Gastrocnemius medialis (tissue), 4 donors: Measurements from ENCODE around the gene ZSWIM4. TPM values are rescaled to one million over a fixed set of nuclear protein-coding genes. Genes with fewer than 3 reads are reported as not detected.

Source experiments
- ATAC-seq, 2 donors: fragments of 150-250 bp; one replicate each; pipeline ENCODE4 v1.9.1; 2016
- DNase-seq, 2 donors: peaks; one replicate each; pipeline ENCODE4 v3.0.0-alpha.2; 2019
- H3K27ac ChIP-seq, 4 donors: fragments of 200-600 bp; sonication (generic); 1 replicate in 1 of 4; 2 replicates in 3 of 4; pipeline ENCODE4 v1.5.1; 2016 to 2018; ENCODE audit warnings: mild to moderate bottlenecking in 2 of 4, moderate library complexity in 1 of 4
- H3K27me3 ChIP-seq, 3 donors: fragments of 200-600 bp; sonication (generic) in 2 of 3; 1 replicate in 1 of 3; 2 replicates in 2 of 3; pipeline versions ENCODE4 v1.5.1 to v1.6.0; 2016 to 2019; ENCODE audit warnings: mild to moderate bottlenecking in 1 of 3, moderate library complexity in 1 of 3
- H3K36me3 ChIP-seq, 2 donors: fragments of 200-600 bp; sonication (generic) in 1 of 2; one replicate each; pipeline ENCODE4 v1.5.1; 2017 to 2018
- H3K4me1 ChIP-seq, 2 donors: fragments of 200-600 bp; sonication (generic) in 1 of 2; one replicate each; pipeline ENCODE4 v1.5.1; 2016 to 2017; ENCODE audit warnings: mild to moderate bottlenecking in 2 of 2
- H3K4me3 ChIP-seq, 4 donors: fragments of 200-600 bp; sonication (generic) in 3 of 4; 1 replicate in 1 of 4; 2 replicates in 3 of 4; pipeline ENCODE4 v1.5.1; 2016 to 2019; ENCODE audit warnings: mild to moderate bottlenecking in 2 of 4
- H3K9me3 ChIP-seq, 3 donors: fragments of 200-600 bp; sonication (generic) in 2 of 3; 1 replicate in 1 of 3; 2 replicates in 2 of 3; pipeline ENCODE4 v1.5.1; 2016 to 2019
- POLR2A ChIP-seq, 2 donors: fragments of 450-650 bp; IDR thresholded peaks; one replicate each; pipeline ENCODE4 v1.6.1; 2017; ENCODE audit warnings: antibody characterized with exemption in 2 of 2, mild to moderate bottlenecking in 2 of 2, moderate library complexity in 2 of 2
- in situ Hi-C, 4 donors: fragments of 200-750 bp; cut with MboI; loops; one replicate each; pipeline versions ENCODE4 v1.15.0 to v1.8.0; 2017; ENCODE audit warnings: low sequenced_read_pairs in 4 of 4
- intact Hi-C: fragments of 100-400 bp; cut with DNase I; formaldehyde crosslinking; loops from one replicate; pipeline ENCODE4 v1.15.1; 2023; ENCODE audit warnings: low total_unique reads
- total RNA-seq, 4 donors: library from RNA; depleted of rRNA; stranded (reverse); fragments of >200 nt; gene quantifications; one replicate each; pipeline versions ENCODE4 v1.1.0 to v1.2.3, GENCODE V29; 2016
- TF ChIP-seq, protein P1 (sequence below), 5 experiments: fragments of 450-650 bp in 3 of 5; fragments of 200-600 bp in 2 of 5; sonication (generic) in 2 of 5; IDR thresholded peaks in 4 of 5; conservative IDR thresholded peaks in 1 of 5; 1 replicate in 4 of 5; 2 replicates in 1 of 5; pipeline ENCODE4 v1.5.1; 2016 to 2019; ENCODE audit warnings: antibody characterized with exemption in 5 of 5, mild to moderate bottlenecking in 3 of 5, moderate library complexity in 3 of 5

Gene ZSWIM4
- total RNA-seq, 4 donors from 2014 or later, result 3.9 to 6.3 (median 5.0) TPM

DNA sequence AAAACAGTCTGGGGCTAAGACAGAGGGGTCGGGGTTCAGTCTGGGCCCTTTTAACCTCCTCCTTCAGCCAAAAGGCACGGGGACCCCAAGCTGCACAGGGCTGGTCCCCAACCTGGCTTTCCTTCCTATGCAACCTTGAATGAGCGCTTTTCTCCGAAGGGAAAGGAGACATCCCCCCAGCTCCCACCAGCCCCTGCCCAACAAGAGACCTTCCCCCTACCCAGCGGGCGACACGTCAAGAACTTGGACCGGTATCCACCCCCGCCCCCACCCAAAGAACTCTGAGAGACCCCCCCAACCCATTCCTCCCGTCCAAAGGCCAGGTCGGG, 46.7 kb downstream of the ZSWIM4 start:
- Histone ChIP-seq H3K36me3 (no peaks in the 10 kb centered on the region), H3K27ac (peak overlapping the region; percentile 96 to 100 (median 98)), H3K9me3 (no peaks in the 10 kb centered on the region), H3K4me3 (peak overlapping the region; percentile 60 to 98 (median 86)), H3K4me1 (peaks cover 36 to 40% of the 10 kb centered on the region in 2 donors), H3K27me3 (no peaks in the 10 kb centered on the region)
- ATAC-seq (no peak), DNase-seq (no peak)
- no peak for TF ChIP-seq POLR2A (IDR thresholded peaks at IDR 0.05)
- TF ChIP-seq, protein P1, sequence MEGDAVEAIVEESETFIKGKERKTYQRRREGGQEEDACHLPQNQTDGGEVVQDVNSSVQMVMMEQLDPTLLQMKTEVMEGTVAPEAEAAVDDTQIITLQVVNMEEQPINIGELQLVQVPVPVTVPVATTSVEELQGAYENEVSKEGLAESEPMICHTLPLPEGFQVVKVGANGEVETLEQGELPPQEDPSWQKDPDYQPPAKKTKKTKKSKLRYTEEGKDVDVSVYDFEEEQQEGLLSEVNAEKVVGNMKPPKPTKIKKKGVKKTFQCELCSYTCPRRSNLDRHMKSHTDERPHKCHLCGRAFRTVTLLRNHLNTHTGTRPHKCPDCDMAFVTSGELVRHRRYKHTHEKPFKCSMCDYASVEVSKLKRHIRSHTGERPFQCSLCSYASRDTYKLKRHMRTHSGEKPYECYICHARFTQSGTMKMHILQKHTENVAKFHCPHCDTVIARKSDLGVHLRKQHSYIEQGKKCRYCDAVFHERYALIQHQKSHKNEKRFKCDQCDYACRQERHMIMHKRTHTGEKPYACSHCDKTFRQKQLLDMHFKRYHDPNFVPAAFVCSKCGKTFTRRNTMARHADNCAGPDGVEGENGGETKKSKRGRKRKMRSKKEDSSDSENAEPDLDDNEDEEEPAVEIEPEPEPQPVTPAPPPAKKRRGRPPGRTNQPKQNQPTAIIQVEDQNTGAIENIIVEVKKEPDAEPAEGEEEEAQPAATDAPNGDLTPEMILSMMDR (IDR thresholded peaks at IDR 0.05 in 4 of 5, conservative IDR thresholded peaks at IDR 0.05 in 1 of 5), result no peak
- intact Hi-C loops (loop anchor here (5.0 to 10.0 kb wide), 3 partner anchors 690 to 897 kb away; partner anchors contain the start of genes IER2, RAD23A and STX10), in situ Hi-C loops (no loop called here)

DNA sequence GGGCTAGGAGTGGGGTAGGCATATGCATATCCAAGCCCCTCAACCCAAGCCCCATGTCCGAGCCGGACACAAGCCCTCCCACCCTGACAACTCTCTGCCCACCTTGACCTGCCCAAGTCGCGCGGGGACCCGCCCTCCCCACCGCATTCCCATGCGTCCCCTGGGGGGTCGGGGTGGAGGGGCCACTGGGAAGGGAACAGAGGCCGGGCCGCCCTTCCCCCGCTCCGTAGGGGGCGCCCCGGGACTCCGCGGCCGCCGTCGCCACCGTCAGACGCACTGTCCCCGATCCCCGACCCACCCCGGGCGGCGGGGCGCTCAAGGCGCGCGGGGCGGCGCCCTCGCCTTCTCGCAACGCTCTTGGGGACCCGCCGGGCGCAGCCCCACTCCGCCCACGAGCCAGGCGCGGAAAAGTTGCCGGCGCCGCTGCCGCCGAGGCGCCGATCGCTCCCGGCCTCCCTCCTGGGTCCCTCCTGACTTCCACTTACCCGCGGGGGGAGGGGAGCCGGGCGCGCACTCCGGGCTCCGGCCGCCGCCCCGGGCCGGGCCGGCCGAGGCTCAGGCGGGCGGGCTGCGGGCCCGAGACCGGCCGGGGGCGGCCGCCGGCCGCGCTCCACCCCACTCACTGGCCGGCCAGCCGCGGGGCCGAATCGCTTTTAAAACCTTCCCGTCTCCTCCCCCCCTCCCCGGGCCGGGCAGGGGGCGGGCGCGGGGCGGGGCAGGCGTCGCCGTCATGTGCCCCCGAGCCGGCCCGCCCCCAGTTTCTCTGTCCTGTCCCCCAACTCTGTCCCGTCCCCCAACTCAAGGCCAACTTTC, 47.3 kb downstream of the ZSWIM4 start:
- TF ChIP-seq, protein P1 (IDR thresholded peaks at IDR 0.05 in 4 of 5, conservative IDR thresholded peaks at IDR 0.05 in 1 of 5), result peak in 1 of 5 experiments; percentile 15
- TF ChIP-seq POLR2A (IDR thresholded peaks at IDR 0.05), result peak; percentile 96 to 98
- ATAC-seq, result peak; percentile 18 to 27
- peak overlapping the region; percentile 77 to 98 (median 86) for H3K4me3 ChIP-seq
- H3K4me1 ChIP-seq, result peaks cover 34 to 37% of the 10 kb centered on the region in 2 donors
- peak; percentile 78 to 86 for DNase-seq
- H3K9me3 ChIP-seq, result no peaks in the 10 kb centered on the region
- no peaks in the 10 kb centered on the region for H3K27me3 ChIP-seq
- H3K27ac ChIP-seq, result peak overlapping the region; percentile 96 to 100 (median 98)
- in situ Hi-C loops, result no loop called here
- H3K36me3 ChIP-seq, result no peaks in the 10 kb centered on the region
- intact Hi-C loops, result loop anchor here (5.0 to 10.0 kb wide), 3 partner anchors 690 to 898 kb away; partner anchors contain the start of genes IER2, RAD23A and STX10

DNA sequence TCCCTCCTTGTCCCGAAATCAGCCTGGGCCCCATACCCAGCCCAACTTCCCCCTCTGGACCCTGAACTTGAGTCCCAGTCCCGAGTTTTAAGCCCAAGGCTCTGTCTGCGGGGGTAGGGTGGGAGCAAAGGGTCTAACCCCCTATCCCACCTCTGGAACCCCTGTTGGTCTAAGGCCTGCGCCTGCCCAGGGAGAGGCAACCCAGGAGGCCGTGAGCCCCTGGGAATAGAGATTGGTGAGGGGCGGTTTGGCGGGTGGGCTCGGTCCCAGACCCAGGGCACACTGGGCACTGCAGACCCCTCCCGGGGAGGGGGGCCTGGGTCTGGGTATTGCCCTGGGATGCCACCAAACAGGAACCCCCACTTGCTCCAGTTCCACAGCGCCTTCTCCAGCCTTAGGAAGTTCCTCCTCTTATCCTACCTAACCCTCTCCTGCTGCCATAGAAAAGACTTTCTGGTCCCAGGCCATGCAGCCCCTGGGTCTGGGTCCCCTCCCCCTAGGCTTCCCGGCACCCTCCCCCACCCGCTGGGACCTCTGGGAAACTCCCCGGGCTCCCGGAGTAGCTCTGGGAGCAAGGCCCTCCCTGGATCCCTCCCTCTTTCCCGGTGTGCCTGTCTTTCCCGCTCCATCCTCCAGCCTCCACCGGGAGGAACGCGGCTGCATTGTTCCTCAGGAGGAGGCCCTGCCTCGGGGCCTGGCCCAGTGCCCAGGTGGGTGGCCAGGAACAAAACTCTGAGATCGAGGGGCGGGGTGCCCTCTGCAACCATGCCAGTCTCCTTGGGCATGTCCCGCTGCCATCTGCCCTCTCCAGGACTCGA, 48.1 kb downstream of the ZSWIM4 start:
- no peak for DNase-seq
- Histone ChIP-seq H3K36me3 (no peaks in the 10 kb centered on the region), H3K27me3 (no peaks in the 10 kb centered on the region), H3K9me3 (no peaks in the 10 kb centered on the region), H3K4me3 (peak overlapping the region; percentile 52 to 98 (median 79)), H3K27ac (peak overlapping the region; percentile 96 to 100 (median 98)), H3K4me1 (peaks cover 32 to 35% of the 10 kb centered on the region in 2 donors)
- intact Hi-C loops, result loop anchor here (5.0 to 10.0 kb wide), 3 partner anchors 691 to 899 kb away; partner anchors contain the start of genes IER2, RAD23A and STX10
- TF ChIP-seq, protein P1 (IDR thresholded peaks at IDR 0.05 in 4 of 5, conservative IDR thresholded peaks at IDR 0.05 in 1 of 5), result no peak
- TF ChIP-seq POLR2A (IDR thresholded peaks at IDR 0.05), result no peak
- ATAC-seq, result no peak
- in situ Hi-C loops, result no loop called here

DNA sequence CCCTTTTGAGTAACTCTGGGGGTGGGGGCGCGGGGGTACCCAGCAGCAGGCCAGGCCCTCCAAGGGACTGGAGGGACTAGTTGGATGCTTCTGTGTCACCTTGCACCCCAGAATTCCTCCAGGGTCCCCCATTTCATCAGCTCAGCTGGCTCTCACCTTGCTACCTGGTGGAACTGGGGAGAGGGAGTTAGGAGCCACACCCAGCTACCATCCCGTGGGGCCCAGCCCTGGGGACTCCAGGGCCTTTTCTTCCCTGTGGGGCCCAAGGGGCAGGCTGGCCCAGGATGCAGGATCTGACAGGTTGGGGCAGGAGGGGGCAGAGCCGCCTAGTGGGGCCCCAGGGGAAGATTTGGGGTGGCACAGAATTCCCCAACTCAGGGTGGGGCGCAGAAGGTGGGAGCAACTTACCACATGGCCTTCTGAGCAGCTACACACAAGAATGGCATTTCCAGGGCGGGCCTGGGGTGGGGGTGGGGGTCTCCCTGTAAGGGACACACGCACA, 48.9 kb downstream of the ZSWIM4 start:
- Histone ChIP-seq H3K27ac (peak overlapping the region; percentile 96 to 100 (median 98)), H3K4me1 (peaks cover 31 to 37% of the 10 kb centered on the region in 2 donors), H3K4me3 (no peak overlapping the region), H3K9me3 (no peaks in the 10 kb centered on the region), H3K36me3 (no peaks in the 10 kb centered on the region), H3K27me3 (no peaks in the 10 kb centered on the region)
- TF ChIP-seq POLR2A (IDR thresholded peaks at IDR 0.05), result no peak
- TF ChIP-seq, protein P1 (IDR thresholded peaks at IDR 0.05 in 4 of 5, conservative IDR thresholded peaks at IDR 0.05 in 1 of 5), result no peak
- intact Hi-C loops, result loop anchor here (5.0 to 10.0 kb wide), 3 partner anchors 692 to 899 kb away; partner anchors contain the start of genes IER2, RAD23A and STX10
- in situ Hi-C loops, result no loop called here
- ATAC-seq, result no peak
- DNase-seq, result no peak
